Activated naive CD8-positive, alpha-beta T cell treated with anti-CD3 and anti-CD28 coated beads for 36 hours (primary cell): Measurements from ENCODE around the gene TRIO. TPM values are rescaled to one million over a fixed set of nuclear protein-coding genes. Genes with fewer than 3 reads are reported as not detected.

Source experiments
- DNase-seq: peaks from one replicate; pipeline ENCODE4 v3.0.0; 2021
- H3K27ac Mint-ChIP-seq: one replicate; pipeline ENCODE4 v1.8.0; 2022; ENCODE audit warnings: mild to moderate bottlenecking, moderate library complexity, mixed read lengths
- H3K27me3 Mint-ChIP-seq: one replicate; pipeline ENCODE4 v1.8.0; 2022; ENCODE audit warnings: mild to moderate bottlenecking, mixed read lengths
- H3K36me3 Mint-ChIP-seq: one replicate; pipeline ENCODE4 v1.8.0; 2021; ENCODE audit warnings: mild to moderate bottlenecking, mixed read lengths
- H3K4me1 Mint-ChIP-seq: one replicate; pipeline ENCODE4 v1.8.0; 2021; ENCODE audit warnings: mixed read lengths
- H3K4me3 Mint-ChIP-seq: one replicate; pipeline ENCODE4 v1.8.0; 2022; ENCODE audit warnings: mild to moderate bottlenecking, moderate library complexity, mixed read lengths
- H3K9me3 Mint-ChIP-seq: one replicate; pipeline ENCODE4 v1.8.0; 2022; ENCODE audit warnings: mixed read lengths
- total RNA-seq, 2 experiments: library from RNA; stranded (reverse); gene quantifications; one replicate each; pipeline ENCODE4 v1.2.3, GENCODE V29; 2021

The TRIO gene
- total RNA-seq, 2 experiments from 2014 or later: 7.4 to 9.8 TPM

DNA sequence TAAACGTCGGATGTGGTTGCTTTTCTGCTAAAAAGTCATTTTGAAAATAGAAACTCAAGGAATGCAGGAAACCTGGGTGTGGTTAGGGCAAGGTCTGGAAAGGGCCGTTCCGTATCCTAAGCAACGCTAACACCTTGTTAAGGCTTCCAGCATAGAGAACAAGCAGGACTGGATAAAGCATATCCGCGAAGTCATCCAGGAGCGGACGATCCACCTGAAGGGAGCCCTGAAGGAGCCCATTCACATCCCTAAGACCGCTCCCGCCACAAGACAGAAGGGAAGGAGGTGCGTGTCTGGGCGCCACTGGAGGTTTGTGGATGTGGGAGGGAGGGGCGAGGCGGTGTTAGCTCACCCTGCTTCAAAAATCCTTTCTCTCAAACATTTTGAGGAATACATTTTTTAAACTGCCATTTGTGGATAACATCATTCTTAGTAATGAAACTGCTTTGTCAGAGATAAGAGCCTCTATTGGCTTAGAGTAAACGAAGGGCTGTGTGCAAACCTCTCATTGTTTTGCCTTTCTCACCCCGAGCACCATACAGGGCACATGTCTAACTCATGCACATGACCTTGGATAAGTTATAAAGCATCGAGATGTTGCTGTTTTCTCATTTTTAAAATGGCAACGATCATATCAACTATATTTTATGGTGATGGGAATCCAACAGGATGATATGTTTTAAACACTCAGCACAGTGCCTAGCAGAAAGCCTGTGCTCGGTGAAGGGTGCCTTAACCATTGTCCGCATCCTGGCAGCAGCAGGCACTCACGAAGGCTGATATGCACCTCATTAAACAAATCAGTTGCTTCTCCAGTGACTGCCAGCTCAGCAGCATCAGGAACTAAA is 262.8 kb downstream of the TRIO start:
- no peak overlapping the region for H3K27ac Mint-ChIP-seq
- no peak for DNase-seq
- H3K4me3 Mint-ChIP-seq: no peak overlapping the region
- peaks cover 18% of the 10 kb centered on the region for H3K4me1 Mint-ChIP-seq
- H3K36me3 Mint-ChIP-seq: peaks cover 11% of the 10 kb centered on the region
- H3K9me3 Mint-ChIP-seq: peaks cover 12% of the 10 kb centered on the region
- H3K27me3 Mint-ChIP-seq: no peaks in the 10 kb centered on the region

DNA sequence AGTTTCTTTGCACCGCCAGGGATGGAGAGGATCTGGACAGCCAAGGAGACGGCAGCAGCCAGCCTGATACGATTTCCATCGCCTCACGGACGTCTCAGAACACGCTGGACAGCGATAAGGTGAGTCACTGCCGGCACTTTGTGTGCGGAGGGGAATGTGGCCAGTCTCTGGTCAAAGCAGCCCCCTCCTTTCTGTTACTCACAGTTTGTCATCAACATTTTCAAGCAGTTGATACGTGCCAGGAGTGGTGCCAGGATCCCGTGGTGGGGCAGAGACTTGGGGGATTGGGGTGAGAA is 263.4 kb downstream of the TRIO start:
- no peak for DNase-seq
- Mint-ChIP-seq H3K9me3 (peaks cover 12% of the 10 kb centered on the region), H3K4me1 (peaks cover 12% of the 10 kb centered on the region), H3K36me3 (peaks cover 11% of the 10 kb centered on the region), H3K27ac (no peak overlapping the region), H3K27me3 (no peaks in the 10 kb centered on the region), H3K4me3 (no peak overlapping the region)

DNA sequence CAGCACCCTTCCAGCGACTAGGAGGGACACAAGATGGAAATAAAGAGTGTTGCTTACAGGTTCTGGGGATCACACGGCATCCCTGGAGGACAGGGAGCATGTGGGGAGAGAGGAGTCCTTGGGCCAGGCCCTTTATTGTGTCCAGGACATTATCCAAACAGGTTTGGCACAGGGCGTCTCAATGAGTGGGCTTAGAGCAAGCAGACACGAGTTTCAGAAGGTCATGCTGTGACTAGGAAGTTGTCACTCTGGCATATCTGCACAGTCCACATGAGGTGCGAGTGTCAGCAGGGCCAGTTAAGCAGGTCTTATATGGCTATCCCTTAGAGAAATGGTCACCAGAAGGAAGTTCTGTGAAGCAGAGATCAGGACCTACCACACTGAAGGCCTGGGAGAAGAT is 263.9 kb downstream of the TRIO start:
- no peak overlapping the region for H3K27ac Mint-ChIP-seq
- H3K27me3 Mint-ChIP-seq: no peaks in the 10 kb centered on the region
- H3K36me3 Mint-ChIP-seq: peaks cover 9% of the 10 kb centered on the region
- no peak overlapping the region for H3K4me3 Mint-ChIP-seq
- peaks cover 9% of the 10 kb centered on the region for H3K4me1 Mint-ChIP-seq
- DNase-seq: no peak
- H3K9me3 Mint-ChIP-seq: peaks cover 12% of the 10 kb centered on the region

DNA sequence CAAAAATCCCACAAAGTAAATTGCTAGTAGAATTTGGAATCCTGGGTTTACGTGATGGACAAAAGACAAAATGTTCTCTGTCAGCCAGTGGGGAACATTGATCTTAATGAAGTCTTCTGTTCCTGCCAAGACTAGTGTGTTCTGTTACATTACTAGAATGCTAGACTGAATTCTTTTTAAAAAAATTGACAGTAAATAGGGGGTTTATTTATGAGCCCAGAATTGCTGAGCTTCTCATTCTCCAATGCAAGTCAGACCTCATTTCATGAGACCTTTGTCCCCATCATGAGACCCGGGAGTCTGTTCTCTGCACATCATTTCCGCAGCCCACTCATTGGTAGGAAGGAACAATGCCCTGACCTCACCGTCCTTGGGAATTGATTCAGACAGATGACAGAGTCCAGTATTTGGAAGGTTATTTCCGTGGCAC is 264.6 kb downstream of the TRIO start:
- Mint-ChIP-seq H3K4me1 (peaks cover 11% of the 10 kb centered on the region), H3K36me3 (peaks cover 4% of the 10 kb centered on the region), H3K27me3 (no peaks in the 10 kb centered on the region), H3K27ac (no peak overlapping the region), H3K4me3 (no peak overlapping the region), H3K9me3 (peaks cover 6% of the 10 kb centered on the region)
- no peak for DNase-seq

DNA sequence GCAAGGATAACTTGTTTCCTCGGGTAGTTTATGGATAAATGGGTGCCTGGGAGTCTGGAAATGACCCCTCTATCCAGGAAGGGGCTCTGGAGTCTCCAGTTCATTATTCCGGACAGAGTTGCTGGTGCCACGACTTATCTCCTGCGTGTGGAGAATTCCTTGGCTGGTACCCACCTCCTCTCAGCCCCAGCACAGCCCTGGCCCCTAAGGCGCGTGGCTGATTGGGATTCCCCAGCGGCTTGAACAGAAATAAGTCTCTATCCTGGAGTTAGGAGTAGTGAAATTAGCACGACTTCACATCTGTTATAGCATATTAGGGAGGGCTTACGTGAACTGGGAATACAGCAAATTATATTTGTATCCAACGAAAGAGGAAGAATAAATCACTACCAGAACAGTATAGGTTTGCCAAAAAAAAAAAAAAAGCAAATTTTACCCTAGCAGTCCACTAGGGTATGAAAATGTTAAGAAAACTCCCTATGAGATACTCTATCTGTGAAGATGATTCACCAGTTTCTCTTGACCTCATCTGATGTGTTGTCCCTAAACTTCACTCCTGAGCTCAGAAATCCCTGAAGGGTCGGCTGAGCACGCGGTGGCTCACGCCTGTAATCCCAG is 265.9 kb downstream of the TRIO start:
- H3K4me1 Mint-ChIP-seq: peaks cover 23% of the 10 kb centered on the region
- H3K36me3 Mint-ChIP-seq: peaks cover 5% of the 10 kb centered on the region
- peaks cover 2% of the 10 kb centered on the region for H3K9me3 Mint-ChIP-seq
- no peak overlapping the region for H3K4me3 Mint-ChIP-seq
- no peaks in the 10 kb centered on the region for H3K27me3 Mint-ChIP-seq
- H3K27ac Mint-ChIP-seq: peak overlapping the region; percentile 20
- DNase-seq: no peak

DNA sequence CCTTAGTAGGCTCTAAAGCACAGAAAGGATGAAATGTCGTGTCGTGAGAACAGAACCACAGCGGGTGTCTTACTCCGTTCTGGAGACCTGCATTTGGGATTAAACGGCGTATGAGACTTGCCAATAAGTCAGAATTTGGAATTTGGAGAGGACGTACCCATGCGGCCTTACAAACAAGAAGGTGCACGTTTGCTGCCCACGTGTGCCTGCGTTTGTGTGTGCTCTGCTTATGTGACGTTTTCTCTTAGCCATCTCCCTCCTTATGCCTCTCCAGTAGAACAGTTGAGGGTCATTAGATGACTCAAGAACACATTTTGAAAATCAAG is 266.9 kb downstream of the TRIO start:
- H3K4me1 Mint-ChIP-seq: peaks cover 28% of the 10 kb centered on the region

DNA sequence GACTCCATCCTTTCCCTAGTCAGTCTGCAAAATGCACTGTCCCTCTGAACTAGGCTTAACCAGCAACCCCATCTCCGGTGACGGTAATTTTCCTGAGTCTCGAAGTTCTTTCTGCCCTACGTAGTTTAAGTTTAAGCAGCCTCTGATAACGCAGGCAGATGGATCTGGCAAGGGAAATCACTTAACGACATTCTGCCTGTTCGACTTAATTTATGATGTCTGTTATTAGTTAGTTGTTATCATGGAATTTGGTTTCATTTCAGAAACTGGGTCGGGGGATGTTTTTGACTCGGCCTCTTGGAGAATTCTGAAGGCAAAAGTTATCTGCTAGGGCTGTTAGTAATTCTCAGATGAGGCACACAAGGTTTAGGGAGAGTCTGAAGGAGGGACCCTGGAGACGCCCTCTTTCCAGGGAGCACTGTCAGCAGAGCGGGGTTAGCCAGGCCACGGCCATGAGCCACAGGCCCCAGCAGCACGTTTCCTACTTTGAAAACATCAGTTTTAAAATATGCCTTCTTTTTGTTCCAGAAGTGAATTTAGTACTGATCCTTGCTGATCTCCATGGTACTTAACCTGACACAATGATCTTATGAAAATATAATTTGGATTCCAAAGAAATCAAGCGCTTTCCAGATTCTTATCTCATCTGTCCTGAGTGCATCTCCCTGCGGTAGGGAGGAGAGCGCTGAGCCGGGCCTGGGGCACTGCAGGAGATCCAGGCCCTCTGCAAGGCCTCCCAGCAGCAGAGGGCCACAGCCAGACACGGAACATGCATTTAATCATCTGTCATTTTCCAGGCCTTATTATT is 267.5 kb downstream of the TRIO start:
- DNase-seq: no peak
- Mint-ChIP-seq H3K9me3 (no peaks in the 10 kb centered on the region), H3K4me3 (no peak overlapping the region), H3K36me3 (peaks cover 5% of the 10 kb centered on the region), H3K4me1 (peaks cover 33% of the 10 kb centered on the region), H3K27me3 (no peaks in the 10 kb centered on the region), H3K27ac (no peak overlapping the region)

More for the DNA sequence above, 266.9 kb downstream of the TRIO start:
- H3K36me3 Mint-ChIP-seq: peaks cover 5% of the 10 kb centered on the region
- H3K4me3 Mint-ChIP-seq: no peak overlapping the region
- no peaks in the 10 kb centered on the region for H3K27me3 Mint-ChIP-seq
- no peaks in the 10 kb centered on the region for H3K9me3 Mint-ChIP-seq
- no peak overlapping the region for H3K27ac Mint-ChIP-seq
- no peak for DNase-seq

DNA sequence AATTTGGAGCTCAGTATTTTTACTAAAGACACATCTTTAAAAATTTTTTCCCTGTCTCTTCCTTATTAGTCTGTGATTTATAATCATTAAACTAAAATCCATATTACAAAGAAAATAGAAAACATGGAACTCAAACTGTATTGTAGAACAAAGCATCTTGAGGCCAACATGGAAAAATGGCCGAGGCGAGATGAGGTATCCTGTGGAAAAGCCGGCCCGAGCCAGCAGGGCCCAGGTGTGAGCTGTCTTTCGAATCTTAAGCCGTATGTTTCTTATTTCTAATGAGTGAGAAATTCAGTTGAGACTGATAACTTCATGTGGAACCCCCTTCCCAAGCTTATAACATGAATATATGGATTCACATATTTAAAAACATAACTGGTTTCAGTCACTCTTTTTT is 268.1 kb downstream of the TRIO start:
- Mint-ChIP-seq H3K27me3 (no peaks in the 10 kb centered on the region), H3K4me3 (no peak overlapping the region), H3K4me1 (peaks cover 40% of the 10 kb centered on the region), H3K9me3 (no peaks in the 10 kb centered on the region), H3K36me3 (peaks cover 5% of the 10 kb centered on the region), H3K27ac (no peak overlapping the region)
- no peak for DNase-seq

DNA sequence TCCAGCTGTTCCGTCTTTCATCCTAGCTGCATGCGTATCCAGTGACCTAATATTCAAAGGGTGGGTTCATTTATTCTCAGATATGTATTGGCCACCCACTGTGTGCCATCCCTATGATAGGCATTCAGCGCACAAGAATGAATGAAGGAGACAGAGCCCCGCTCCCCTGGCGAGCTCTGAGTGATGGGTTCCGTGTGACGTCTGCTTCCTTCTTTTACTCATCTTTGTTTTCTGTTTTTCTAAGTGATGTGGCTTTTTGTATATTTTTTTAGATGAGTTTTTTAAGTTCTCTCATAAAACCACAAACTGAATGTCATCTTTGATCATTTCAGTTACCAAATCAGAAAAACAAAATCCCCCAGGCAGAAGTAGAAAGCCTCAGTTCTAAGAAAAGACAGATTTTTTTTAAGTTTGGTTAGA is 270.2 kb downstream of the TRIO start:
- Mint-ChIP-seq H3K4me1 (peaks cover 58% of the 10 kb centered on the region), H3K4me3 (peak overlapping the region; percentile 73)

DNA sequence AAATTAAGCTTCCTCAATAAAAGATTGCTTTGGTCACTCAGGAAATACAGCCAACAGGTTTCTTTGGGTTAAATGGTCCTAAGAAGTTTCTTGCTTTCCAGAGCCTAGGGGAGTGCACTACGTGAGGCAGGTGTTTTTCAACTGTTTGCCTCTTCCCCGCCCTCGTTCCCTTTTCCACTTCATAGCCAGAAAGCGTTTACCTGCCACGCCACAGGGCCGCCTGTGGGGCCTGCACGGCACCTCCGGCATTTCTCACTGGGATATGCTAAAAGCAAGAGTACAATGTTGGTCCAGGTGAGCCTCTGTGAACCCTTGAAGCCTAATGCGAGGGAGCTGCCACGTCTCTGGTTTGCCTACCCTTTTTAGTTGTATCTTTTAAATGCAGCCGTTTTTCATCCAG is 270.9 kb downstream of the TRIO start:
- H3K36me3 Mint-ChIP-seq: peaks cover 7% of the 10 kb centered on the region
- peaks cover 6% of the 10 kb centered on the region for H3K27me3 Mint-ChIP-seq
- H3K27ac Mint-ChIP-seq: peak overlapping the region; percentile 99
- H3K4me1 Mint-ChIP-seq: peaks cover 59% of the 10 kb centered on the region
- no peaks in the 10 kb centered on the region for H3K9me3 Mint-ChIP-seq
- no peak for DNase-seq
- H3K4me3 Mint-ChIP-seq: peak overlapping the region; percentile 73

More for the DNA sequence above, 270.2 kb downstream of the TRIO start:
- Mint-ChIP-seq H3K27me3 (peaks cover 3% of the 10 kb centered on the region), H3K27ac (peak overlapping the region; percentile 99), H3K36me3 (peaks cover 5% of the 10 kb centered on the region), H3K9me3 (no peaks in the 10 kb centered on the region)
- peak; percentile 46 for DNase-seq

DNA sequence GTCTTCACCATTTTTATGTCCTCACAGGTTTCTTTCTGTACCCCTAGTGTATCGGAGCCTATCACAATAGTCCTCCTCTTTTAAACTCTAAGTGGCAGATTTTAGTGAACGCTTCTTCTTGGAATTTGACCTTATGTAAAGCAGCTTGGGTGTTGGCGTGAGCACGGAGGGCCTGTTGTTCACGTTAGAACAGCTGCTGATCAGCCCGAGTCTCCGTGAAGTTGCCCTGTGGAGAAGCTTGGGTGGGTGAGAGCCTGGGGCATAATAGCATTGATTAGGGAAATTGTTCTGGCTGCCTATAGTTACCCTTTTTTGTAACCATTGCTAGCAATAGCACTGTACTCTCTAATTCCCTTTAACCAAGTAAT is 271.5 kb downstream of the TRIO start:
- Mint-ChIP-seq H3K4me1 (peaks cover 59% of the 10 kb centered on the region), H3K4me3 (peak overlapping the region; percentile 68), H3K27ac (peak overlapping the region; percentile 99), H3K36me3 (peaks cover 7% of the 10 kb centered on the region), H3K9me3 (no peaks in the 10 kb centered on the region), H3K27me3 (peaks cover 6% of the 10 kb centered on the region)
- DNase-seq: no peak

DNA sequence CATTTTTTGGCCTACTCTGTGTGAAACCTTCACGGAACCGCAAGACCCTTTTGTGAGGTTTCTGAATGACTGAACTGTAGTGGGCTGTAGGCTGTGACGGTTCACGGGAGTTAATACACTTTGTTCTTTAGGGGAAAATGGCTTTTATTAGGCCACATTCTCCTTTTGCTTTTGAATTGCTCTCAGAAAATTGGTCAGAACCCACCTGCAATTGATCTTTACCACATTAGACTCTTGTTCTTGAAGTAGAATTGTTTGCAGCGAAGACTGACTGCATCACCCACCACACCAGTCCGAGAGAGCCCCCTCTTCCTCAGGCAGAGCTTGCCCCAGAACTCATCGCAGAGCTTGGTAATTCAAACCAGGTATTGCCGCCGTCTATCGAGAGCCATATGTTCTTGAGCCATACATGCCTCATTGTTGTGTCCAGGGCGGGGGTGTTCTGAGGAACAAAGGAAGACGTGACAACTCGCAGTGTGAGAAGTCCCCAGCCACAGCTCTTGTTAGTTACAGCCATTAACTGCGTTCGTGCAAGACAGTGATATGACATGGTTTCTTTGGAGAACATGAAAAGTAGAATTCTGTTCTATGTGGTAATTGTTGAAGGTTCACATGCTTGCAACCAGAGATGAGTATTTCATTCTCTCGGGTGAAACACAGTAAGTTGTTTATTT is 272.0 kb downstream of the TRIO start:
- peak overlapping the region; percentile 68 for H3K4me3 Mint-ChIP-seq
- peak overlapping the region; percentile 99 for H3K27ac Mint-ChIP-seq
- H3K27me3 Mint-ChIP-seq: peaks cover 6% of the 10 kb centered on the region
- no peaks in the 10 kb centered on the region for H3K9me3 Mint-ChIP-seq
- peaks cover 59% of the 10 kb centered on the region for H3K4me1 Mint-ChIP-seq
- DNase-seq: peak; percentile 74
- H3K36me3 Mint-ChIP-seq: peaks cover 7% of the 10 kb centered on the region

DNA sequence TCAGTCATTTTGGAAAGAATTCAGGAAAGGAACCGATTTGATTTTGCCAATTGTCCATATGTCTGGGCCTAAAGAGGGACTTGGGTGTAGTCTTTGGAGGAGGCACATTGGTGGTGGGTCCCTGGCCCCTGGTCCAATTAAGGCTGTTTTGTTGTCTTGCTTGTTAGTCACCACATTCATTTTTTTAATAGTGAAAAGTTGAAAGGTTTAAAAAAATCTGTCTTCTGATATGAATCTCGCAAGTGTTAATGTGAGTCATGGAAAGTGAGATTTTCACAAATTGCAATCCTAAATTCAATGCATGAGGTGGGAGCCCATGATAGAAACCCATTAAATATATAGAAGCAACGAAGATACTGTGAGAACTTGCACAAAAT is 272.5 kb downstream of the TRIO start:
- no peaks in the 10 kb centered on the region for H3K9me3 Mint-ChIP-seq
- H3K4me3 Mint-ChIP-seq: peak overlapping the region; percentile 68
- peak overlapping the region; percentile 99 for H3K27ac Mint-ChIP-seq
- peaks cover 59% of the 10 kb centered on the region for H3K4me1 Mint-ChIP-seq
- peak; percentile 35 for DNase-seq
- peaks cover 6% of the 10 kb centered on the region for H3K27me3 Mint-ChIP-seq
- peaks cover 7% of the 10 kb centered on the region for H3K36me3 Mint-ChIP-seq

DNA sequence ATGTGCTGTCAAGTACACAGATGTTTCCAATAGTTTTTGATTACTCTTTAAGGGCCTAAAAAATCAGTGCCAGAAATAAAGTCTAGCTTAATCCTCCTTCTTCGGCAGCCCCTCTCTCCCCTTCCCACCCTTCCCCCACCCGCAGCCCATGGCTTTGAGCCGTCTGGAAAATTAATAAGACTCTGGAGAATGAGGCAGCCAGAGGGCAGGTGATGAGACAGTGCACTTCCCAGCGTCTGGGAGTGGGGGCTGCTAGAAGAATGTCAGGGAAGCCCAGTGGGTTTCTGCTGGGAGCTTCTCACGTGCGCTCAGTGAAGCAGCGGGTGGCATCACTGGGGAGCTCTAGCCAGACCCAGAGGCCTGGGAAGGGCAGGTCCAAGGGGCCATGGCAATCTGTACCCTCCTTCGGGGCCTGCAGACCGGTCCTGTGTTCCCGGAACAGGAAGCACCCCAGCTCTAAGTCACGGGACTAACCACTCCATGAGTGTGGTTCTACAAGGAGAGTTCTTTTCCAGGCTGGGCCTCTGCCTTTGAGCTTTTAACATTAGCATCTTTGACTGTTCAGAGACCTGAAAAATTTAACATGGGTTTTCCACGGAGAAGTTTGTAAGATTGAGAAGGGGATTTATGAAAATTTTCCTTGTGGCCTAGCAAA is 273.6 kb downstream of the TRIO start:
- Mint-ChIP-seq H3K27me3 (peaks cover 6% of the 10 kb centered on the region), H3K9me3 (no peaks in the 10 kb centered on the region), H3K27ac (peak overlapping the region; percentile 99), H3K36me3 (peaks cover 7% of the 10 kb centered on the region), H3K4me3 (no peak overlapping the region), H3K4me1 (peaks cover 62% of the 10 kb centered on the region)
- no peak for DNase-seq
